Stimulated activated CD8-positive, alpha-beta memory T cell treated with anti-CD3 and anti-CD28 coated beads, Interleukin-15, amount 100 ng/mL, for 1 hour (primary cell): Measurements from ENCODE around the gene CFAP77.
"Not testable (repeated sequence)": the region's sequence is repeated elsewhere in the genome, so short reads cannot be mapped to it uniquely, and the experiment has no call there.

Experiments
- DNase-seq: peaks from one replicate; pipeline ENCODE4 v3.0.0-alpha.2; 2020; ENCODE audit warnings: low read depth

CFAP77 gene

GRCh38 chr9:132547976-132548730 lies 138.1 kb downstream of the CFAP77 start:
- no peak for DNase-seq

GRCh38 chr9:132548751-132549640 lies 139.0 kb downstream of the CFAP77 start:
- DNase-seq: no peak

GRCh38 chr9:132551556-132551955 lies 141.5 kb downstream of the CFAP77 start:
- no peak for DNase-seq

GRCh38 chr9:132552041-132552440 lies 142.0 kb downstream of the CFAP77 start:
- DNase-seq: no peak

- DNase-seq: no peak
These were observed 144.7 kb downstream of the CFAP77 start for GRCh38 chr9:132554755-132555154.

- no peak for DNase-seq
These were observed 145.5 kb downstream of the CFAP77 start for GRCh38 chr9:132555528-132555927.

GRCh38 chr9:132556235-132556634 lies 146.2 kb downstream of the CFAP77 start:
- no peak for DNase-seq

- DNase-seq: no peak
These were observed 146.7 kb downstream of the CFAP77 start for GRCh38 chr9:132556714-132557113.

GRCh38 chr9:132557159-132557558 lies 147.1 kb downstream of the CFAP77 start:
- no peak for DNase-seq

- no peak for DNase-seq
These were observed 149.7 kb downstream of the CFAP77 start for GRCh38 chr9:132559711-132560110.

GRCh38 chr9:132560616-132561202 lies 150.7 kb downstream of the CFAP77 start:
- no peak for DNase-seq

- DNase-seq: no peak
These were observed 152.2 kb downstream of the CFAP77 start for GRCh38 chr9:132562306-132562573.

- DNase-seq: no peak
These were observed 154.5 kb downstream of the CFAP77 start for GRCh38 chr9:132564526-132564925.

GRCh38 chr9:132568787-132569186 lies 158.8 kb downstream of the CFAP77 start:
- not testable (repeated sequence) for DNase-seq

GRCh38 chr9:132571806-132572600 lies 162.0 kb downstream of the CFAP77 start:
- DNase-seq: no peak

GRCh38 chr9:132572921-132573320 lies 162.9 kb downstream of the CFAP77 start:
- no peak for DNase-seq

GRCh38 chr9:132575005-132575609 lies 165.1 kb downstream of the CFAP77 start:
- peak; percentile 14 for DNase-seq

GRCh38 chr9:132575811-132576210 lies 165.8 kb downstream of the CFAP77 start:
- no peak for DNase-seq

- DNase-seq: no peak
These were observed 167.1 kb downstream of the CFAP77 start for GRCh38 chr9:132577119-132577518.

GRCh38 chr9:132578367-132578932 lies 168.4 kb downstream of the CFAP77 start:
- no peak for DNase-seq

- DNase-seq: no peak
These were observed 169.4 kb downstream of the CFAP77 start for GRCh38 chr9:132579427-132579798.
